Stimulated activated CD4-positive, alpha-beta T cell treated with anti-CD3 and anti-CD28 coated beads, Interleukin-1b, Interleukin-23, amount 100 ng/mL, for 1 hour (primary cell): Measurements from ENCODE around the gene TFEB.

Experiments used
- DNase-seq, 2 donors: peaks; one replicate each; pipeline ENCODE4 v3.0.0-alpha.2; 2020; ENCODE audit warnings: low read depth in 2 of 2

TFEB gene

DNA sequence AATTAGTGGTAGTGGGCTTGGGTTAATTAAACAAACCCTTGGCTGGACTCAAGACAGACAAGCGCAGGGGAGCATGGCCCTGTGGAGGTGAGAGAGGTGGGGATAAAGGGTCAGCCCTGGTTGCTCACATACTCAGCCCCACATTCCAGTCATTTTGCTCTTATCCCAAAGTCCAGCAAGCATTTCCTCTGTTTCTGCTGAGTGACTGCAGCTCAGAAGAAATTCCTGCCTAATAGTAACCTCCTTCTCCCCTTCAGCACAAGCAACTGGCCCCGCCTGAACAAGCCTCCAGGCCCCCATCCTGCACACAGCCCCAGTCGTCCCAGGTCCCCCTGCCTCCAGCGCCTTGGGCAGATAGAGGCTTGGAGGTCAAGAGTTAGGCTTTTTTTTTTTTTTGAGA, 3.6 kb upstream of the TFEB start:
- DNase-seq, result no peak

- no peak for DNase-seq
Observed at GRCh38 chr6:41737591-41738130, 2.3 kb upstream of the TFEB start.

DNA sequence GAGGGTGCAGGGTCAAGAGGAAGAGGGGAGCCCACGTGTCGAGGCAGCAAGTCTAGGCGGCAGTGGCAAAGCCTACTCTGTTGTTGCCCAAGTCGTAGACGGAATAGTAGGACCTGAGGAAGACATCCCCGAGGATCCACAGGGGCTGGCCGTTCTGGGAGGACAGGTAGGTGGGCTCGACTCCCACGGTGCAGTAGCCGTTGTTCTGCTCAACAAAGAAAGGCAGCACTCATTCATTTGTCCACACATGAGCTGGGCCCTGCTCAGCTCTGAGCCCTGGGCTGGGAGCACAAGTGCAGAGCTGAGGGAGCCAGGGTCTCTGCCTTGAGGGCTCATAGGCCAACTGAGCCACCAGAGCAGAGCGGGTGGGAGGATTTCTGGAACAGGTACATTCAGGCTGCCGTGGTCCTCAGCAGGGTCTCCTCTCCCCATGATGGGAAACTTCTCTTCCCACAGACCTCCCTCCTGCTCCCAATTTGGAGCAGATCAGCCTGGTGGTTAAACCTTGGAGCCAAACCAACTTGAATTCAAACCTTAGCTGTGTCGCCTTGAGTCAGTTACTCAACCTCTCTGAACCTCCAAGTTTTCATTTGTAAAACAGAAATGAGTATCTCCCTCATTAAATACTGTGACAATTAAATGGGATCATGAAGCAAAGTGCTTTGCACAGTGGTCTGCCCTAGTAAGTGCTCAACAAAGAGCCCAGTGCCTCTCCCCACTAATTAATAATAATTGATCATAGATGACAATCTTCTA, 1.6 kb upstream of the TFEB start:
- no peak for DNase-seq

DNA sequence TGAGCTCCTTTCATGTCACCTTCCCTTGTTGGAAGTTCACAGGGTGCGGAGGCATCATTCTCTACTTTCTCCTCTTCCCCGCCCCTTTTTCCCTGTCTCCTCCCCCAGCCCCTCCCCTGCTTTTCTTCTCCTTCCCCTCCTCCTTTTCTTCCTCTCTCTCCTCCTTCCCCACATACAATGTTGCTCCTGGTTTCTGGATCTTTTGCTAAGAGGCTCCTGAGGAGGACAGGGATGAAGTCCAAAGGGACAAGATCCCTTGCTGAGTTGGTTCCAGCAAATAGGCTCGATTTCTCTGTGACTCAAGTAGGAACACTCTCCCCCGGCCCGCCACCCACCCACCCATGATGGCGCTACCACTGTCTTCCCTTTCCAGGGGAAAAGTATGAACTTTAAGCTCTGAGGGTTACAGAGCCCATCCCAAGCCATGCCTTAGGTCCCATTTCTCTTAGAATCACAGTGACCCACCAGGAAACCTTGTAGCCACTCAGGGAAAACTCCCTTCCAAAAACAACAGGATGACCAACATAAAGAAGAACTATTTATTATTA, 852 bp upstream of the TFEB start:
- no peak for DNase-seq

DNA sequence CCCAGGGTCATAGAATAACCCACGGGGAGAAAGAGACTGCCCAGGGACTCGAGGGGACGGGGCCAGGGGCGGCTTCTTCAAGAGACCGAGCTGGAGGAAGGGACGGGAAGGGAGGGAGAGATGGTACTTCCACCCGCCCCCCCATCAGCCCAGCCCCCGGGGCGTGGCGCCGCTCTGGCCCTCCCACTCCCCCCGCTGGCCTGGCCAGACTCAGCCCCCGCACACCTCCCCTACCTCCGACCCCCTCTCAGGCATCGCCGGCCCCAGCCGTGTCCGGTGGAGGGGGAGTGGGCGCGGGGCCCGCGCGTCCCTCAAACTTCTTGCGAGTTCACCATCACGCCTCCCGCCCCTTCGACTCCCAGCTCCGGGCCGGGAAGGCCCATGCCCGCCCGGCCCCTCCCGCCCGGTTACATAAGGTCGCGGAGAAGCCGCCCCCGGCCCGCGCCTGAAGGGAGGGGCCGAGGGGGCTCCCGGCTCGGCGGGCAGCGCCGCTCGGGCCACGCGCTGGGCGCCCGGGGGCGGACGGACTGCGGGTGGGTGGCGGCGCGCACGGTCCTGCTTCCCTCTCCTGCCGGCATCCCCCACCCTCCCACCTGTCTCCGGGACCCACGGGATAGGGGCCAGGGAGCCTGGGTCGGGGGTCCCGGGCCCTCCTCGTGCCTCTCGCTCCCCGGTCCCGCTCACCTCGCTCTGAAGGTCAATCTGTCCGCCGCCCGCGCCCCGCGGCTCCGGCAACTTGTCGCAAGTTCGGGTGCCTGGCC, 562 bp downstream of the TFEB start:
- peak; percentile 32 to 50 for DNase-seq

DNA sequence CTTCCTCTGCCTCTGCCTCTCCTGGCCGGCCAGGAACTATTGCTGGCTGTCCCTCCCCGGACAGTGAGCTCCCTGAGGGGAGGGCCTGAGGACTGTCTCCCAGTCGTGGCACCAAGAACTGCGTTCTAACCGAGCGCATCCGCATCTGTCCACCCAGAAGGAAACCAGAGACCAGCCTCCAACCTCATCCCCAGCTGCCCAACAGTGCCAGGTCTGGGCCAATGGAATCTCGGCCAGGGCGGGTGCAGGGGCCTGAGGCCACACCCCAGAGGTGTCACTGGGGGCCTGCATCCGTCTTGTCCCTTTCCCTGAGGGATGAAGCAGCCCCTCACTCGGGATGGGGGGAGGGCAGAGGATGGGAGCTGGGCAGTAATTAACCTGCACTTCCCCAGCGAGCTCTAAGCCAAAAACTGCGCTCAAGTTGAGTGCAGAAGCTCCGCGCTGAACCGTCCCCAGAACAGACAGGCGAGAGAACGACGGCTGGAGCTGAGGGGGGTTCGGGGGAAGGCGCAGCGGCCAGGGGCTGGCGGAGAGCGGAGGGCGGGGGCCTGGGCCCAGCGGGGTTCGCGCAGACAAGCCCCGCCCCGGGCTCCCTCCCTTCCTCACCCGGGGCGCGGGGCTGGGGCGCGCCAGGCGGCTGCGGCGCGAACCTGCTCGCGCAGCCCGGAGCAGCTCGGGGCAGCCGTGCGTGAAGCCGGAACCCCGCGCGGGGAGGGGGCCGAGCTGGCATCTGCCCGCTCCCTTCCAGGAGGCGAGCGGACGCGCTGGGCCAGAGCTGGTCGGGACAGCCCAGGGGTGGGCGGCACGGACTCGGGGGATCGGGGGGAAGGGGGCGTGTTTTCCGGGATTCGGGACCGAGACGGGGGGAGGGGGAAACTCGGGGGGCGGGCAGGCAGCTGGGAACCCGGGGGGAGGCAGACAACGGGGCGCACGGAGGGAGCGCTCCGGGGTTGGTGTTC, 1.4 kb downstream of the TFEB start:
- DNase-seq, result peak; percentile 21 to 30

- no peak for DNase-seq
Observed at GRCh38 chr6:41733360-41733706, 2.1 kb downstream of the TFEB start.

DNA sequence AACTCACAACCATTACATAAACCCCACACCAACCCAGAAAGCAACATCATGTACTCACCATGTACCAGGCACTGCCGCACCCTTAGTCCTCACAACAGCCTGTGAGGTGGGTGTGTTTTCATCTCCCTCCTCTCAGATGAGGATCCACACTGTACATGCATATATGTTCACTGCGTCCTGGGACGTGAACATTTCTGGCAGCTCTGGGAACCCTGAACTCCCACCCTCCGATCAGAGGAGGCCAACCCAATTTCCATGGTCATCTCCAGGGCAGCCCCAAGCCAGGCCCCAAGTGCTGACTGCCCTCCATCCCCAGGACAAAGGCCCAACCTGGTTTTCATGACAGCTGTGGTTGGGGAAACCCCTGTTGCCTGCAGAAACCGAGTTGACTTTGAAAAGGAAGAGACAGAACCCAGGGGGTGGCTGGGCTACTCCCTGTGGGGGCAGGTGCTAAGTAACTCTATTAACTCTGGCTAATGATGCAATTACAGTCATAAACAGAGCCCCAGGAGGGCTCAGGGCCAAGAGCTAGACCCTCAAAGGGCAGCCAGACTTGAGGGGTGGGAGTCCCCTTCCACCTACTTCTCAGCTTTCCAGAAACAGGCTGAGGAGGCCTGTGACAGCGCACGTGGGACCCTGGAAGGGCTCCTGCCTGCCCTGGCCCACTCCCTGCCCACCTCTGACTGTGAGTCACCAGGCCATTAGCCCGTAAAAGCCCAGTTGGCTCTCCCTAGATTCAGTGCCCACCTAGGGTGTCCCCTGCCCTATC, 2.6 kb downstream of the TFEB start:
- DNase-seq, result peak in 1 of 2 donors; percentile 5

DNA sequence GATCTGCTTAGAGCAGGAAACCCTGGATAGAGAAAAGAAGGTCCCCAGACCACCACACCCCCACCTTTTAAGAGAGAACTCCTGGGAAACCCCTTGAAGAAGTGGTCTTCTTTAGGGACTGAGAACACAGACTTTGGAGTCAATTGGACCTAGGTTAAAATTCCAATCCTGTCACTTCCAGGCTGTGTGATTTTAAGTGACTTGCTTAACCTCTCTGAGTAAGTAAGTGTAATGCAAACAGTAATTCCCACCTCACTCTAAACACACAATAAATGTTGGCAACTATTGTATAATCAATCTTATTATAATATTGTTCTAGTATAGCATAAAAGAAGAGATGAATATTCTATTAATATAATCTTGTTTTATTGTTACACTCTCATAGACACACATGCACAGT, 3.3 kb downstream of the TFEB start:
- no peak for DNase-seq

GRCh38 chr6:41731561-41732086, 3.8 kb downstream of the TFEB start:
- DNase-seq, result no peak

GRCh38 chr6:41730531-41731436, 4.6 kb downstream of the TFEB start:
- no peak for DNase-seq

GRCh38 chr6:41729624-41730023, 5.8 kb downstream of the TFEB start:
- DNase-seq, result no peak

GRCh38 chr6:41728954-41729353, 6.5 kb downstream of the TFEB start:
- DNase-seq, result no peak

GRCh38 chr6:41728073-41728936, 7.1 kb downstream of the TFEB start:
- no peak for DNase-seq

DNA sequence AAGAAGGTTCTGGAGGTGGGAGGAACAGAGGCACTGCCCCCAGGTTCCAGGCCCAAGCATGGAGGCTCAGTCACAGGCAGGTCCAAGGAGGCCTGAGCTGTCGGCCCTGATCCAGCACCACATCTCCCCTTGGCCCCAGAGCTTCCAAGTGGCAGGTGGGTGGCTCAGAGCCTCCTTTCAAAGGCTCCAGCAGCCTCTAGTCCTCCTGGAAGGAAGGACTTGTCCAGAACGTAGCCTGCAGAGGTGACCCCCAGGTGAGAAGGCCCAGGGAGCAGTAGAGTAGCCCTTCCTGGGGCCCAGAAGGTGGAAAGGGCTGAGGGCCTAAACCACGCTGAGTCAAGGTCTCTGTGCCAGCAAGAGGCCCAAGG, 7.7 kb downstream of the TFEB start:
- DNase-seq, result no peak

DNA sequence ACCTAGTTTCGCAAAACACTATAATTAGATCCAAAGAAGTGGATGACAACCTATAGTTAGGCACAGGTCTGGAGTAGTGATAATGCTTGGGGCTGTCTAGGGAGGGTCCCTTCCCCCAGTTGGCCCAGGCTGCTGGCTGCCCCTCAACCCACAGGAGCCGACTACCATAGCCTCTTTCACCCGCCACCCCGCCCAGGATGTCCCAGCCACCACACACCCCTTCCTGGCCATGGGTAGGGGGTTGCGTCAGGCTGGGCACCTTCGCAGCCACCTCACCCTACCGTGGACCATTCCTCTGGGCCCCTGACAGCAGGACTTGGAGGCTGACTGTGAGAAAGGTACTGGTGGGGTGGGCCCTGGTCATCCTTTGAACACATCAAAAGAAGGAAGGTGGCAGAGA, 8.5 kb downstream of the TFEB start:
- DNase-seq, result no peak

DNA sequence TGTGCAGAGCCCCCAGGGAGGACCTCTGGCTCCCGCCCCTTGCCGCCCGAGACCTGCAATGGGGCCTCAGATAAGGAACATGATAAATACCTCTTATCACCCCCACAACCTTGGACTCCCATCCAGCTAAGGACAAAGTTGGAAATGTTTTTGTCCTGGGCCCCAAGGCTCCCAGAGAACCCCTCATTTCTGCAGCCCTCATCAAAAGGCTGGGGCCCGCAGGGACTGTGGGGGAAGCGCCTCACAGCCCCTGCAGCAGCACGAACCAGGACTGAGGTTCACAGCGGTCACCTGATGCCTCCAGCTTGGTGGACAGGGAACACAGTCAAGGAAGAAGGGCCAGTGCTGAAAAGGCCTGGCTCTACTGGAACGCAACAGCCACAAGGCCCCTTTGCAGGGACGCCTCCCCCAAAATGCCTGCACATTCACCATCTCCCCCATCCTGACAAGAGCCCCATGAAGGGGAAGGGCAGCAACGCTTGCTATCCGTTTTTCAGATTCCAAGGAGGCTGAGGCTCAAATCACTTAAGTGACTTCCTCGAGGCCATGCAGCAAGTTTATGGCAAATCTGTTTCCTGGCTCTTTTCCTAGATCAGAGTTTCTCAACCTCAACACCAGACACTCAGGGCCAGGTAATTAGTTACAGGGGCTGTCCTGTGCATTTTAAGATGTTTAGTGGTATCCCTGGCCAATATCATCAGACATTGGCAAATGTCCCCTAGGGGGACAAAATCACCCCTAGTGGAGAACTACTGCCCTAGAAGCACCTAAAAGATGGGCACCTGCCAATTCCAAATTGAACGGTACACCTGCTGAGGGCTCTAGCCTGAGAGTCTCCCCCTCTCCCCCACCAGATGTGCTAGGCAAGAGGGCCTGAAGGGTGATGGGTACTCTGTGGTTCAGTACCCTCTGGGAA, 10.6 kb downstream of the TFEB start:
- DNase-seq, result no peak

GRCh38 chr6:41724228-41724580, 11.2 kb downstream of the TFEB start:
- DNase-seq, result no peak
